ENCODE measurements around the gene TBC1D22A. TPM values are rescaled to one million over a fixed set of nuclear protein-coding genes. Genes with fewer than 3 reads are reported as not detected.

The TBC1D22A gene
- total and polyA plus RNA-seq, 2 experiments from 2014 or later = 9.6 to 13.3 TPM

DNA sequence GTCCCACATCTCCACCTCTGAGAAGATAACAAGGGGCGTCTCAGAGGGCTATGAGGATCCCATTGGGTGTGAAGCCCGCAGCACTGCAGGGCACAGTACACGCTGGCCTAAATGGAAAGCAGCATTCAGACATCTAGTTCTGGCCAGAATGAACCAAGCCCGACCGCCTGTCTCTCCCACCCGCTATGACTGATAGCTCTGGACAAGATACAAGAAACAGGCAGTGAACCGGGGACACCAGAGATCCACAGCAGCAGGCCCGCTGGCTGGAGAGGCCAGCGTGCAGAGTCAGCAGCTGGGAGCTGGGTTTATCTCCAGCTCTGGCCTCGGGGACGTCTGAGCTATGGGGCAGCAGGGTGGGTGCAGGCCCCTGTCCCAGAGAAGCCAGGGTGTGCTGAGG lies 34.0 kb upstream of the TBC1D22A start:
- H3K4me3 ChIP-seq = no peak overlapping the region
- ATAC-seq = no peak
- no peak overlapping the region for H3K27ac ChIP-seq (ENCODE audit: low read depth)
- Mint-ChIP-seq H3K4me1 (peaks cover 30% of the 10 kb centered on the region), H3K4me3 (no peak overlapping the region), H3K36me3 (ENCODE audit: low read depth) (peaks cover 3% of the 10 kb centered on the region; the same call in 1 of the 3 replicates), H3K27ac (no peak overlapping the region), H3K9me3 (no peaks in the 10 kb centered on the region), H3K27me3 (ENCODE audit: insufficient read depth, low read depth, poor library complexity) (peaks cover 12% of the 10 kb centered on the region)
- no peak overlapping the region for H3K4me2 ChIP-seq
- no peaks in the 10 kb centered on the region for H3K9me2 ChIP-seq (ENCODE audit: insufficient read depth)
- H4K20me1 ChIP-seq (replicated peaks; ENCODE audit: insufficient read depth) = peaks cover 9% of the 10 kb centered on the region
- TF ChIP-seq ZNF331 (CRISPR knock-in tag; IDR thresholded peaks at IDR 0.05; ENCODE audit: low read depth) = no peak
- TF ChIP-seq, protein P1, sequence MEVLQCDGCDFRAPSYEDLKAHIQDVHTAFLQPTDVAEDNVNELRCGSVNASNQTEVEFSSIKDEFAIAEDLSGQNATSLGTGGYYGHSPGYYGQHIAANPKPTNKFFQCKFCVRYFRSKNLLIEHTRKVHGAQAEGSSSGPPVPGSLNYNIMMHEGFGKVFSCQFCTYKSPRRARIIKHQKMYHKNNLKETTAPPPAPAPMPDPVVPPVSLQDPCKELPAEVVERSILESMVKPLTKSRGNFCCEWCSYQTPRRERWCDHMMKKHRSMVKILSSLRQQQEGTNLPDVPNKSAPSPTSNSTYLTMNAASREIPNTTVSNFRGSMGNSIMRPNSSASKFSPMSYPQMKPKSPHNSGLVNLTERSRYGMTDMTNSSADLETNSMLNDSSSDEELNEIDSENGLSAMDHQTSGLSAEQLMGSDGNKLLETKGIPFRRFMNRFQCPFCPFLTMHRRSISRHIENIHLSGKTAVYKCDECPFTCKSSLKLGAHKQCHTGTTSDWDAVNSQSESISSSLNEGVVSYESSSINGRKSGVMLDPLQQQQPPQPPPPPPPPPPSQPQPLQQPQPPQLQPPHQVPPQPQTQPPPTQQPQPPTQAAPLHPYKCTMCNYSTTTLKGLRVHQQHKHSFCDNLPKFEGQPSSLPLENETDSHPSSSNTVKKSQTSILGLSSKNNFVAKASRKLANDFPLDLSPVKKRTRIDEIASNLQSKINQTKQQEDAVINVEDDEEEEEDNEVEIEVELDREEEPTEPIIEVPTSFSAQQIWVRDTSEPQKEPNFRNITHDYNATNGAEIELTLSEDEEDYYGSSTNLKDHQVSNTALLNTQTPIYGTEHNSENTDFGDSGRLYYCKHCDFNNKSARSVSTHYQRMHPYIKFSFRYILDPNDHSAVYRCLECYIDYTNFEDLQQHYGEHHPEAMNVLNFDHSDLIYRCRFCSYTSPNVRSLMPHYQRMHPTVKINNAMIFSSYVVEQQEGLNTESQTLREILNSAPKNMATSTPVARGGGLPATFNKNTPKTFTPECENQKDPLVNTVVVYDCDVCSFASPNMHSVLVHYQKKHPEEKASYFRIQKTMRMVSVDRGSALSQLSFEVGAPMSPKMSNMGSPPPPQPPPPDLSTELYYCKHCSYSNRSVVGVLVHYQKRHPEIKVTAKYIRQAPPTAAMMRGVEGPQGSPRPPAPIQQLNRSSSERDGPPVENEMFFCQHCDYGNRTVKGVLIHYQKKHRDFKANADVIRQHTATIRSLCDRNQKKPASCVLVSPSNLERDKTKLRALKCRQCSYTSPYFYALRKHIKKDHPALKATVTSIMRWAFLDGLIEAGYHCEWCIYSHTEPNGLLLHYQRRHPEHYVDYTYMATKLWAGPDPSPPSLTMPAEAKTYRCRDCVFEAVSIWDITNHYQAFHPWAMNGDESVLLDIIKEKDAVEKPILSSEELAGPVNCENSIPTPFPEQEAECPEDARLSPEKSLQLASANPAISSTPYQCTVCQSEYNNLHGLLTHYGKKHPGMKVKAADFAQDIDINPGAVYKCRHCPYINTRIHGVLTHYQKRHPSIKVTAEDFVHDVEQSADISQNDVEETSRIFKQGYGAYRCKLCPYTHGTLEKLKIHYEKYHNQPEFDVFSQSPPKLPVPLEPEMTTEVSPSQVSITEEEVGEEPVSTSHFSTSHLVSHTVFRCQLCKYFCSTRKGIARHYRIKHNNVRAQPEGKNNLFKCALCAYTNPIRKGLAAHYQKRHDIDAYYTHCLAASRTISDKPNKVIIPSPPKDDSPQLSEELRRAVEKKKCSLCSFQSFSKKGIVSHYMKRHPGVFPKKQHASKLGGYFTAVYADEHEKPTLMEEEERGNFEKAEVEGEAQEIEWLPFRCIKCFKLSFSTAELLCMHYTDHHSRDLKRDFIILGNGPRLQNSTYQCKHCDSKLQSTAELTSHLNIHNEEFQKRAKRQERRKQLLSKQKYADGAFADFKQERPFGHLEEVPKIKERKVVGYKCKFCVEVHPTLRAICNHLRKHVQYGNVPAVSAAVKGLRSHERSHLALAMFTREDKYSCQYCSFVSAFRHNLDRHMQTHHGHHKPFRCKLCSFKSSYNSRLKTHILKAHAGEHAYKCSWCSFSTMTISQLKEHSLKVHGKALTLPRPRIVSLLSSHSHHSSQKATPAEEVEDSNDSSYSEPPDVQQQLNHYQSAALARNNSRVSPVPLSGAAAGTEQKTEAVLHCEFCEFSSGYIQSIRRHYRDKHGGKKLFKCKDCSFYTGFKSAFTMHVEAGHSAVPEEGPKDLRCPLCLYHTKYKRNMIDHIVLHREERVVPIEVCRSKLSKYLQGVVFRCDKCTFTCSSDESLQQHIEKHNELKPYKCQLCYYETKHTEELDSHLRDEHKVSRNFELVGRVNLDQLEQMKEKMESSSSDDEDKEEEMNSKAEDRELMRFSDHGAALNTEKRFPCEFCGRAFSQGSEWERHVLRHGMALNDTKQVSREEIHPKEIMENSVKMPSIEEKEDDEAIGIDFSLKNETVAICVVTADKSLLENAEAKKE (CRISPR knock-in tag; IDR thresholded peaks at IDR 0.05) = no peak
- TF ChIP-seq ZNF114 (CRISPR knock-in tag; IDR thresholded peaks at IDR 0.05) = no peak
- TF ChIP-seq, protein P2, sequence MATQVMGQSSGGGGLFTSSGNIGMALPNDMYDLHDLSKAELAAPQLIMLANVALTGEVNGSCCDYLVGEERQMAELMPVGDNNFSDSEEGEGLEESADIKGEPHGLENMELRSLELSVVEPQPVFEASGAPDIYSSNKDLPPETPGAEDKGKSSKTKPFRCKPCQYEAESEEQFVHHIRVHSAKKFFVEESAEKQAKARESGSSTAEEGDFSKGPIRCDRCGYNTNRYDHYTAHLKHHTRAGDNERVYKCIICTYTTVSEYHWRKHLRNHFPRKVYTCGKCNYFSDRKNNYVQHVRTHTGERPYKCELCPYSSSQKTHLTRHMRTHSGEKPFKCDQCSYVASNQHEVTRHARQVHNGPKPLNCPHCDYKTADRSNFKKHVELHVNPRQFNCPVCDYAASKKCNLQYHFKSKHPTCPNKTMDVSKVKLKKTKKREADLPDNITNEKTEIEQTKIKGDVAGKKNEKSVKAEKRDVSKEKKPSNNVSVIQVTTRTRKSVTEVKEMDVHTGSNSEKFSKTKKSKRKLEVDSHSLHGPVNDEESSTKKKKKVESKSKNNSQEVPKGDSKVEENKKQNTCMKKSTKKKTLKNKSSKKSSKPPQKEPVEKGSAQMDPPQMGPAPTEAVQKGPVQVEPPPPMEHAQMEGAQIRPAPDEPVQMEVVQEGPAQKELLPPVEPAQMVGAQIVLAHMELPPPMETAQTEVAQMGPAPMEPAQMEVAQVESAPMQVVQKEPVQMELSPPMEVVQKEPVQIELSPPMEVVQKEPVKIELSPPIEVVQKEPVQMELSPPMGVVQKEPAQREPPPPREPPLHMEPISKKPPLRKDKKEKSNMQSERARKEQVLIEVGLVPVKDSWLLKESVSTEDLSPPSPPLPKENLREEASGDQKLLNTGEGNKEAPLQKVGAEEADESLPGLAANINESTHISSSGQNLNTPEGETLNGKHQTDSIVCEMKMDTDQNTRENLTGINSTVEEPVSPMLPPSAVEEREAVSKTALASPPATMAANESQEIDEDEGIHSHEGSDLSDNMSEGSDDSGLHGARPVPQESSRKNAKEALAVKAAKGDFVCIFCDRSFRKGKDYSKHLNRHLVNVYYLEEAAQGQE (IDR thresholded peaks at IDR 0.05; ENCODE audit: unreplicated experiment) = no peak
- no peak for TF ChIP-seq JUNB (IDR thresholded peaks at IDR 0.05; ENCODE audit: unreplicated experiment)
- TF ChIP-seq, protein P3, sequence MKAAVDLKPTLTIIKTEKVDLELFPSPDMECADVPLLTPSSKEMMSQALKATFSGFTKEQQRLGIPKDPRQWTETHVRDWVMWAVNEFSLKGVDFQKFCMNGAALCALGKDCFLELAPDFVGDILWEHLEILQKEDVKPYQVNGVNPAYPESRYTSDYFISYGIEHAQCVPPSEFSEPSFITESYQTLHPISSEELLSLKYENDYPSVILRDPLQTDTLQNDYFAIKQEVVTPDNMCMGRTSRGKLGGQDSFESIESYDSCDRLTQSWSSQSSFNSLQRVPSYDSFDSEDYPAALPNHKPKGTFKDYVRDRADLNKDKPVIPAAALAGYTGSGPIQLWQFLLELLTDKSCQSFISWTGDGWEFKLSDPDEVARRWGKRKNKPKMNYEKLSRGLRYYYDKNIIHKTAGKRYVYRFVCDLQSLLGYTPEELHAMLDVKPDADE (IDR thresholded peaks at IDR 0.05) = no peak
- no peak for TF ChIP-seq NANOG (IDR thresholded peaks at IDR 0.05; ENCODE audit: borderline replicate concordance)
- no peak overlapping the region for H2AFZ ChIP-seq
- no peaks in the 10 kb centered on the region for H3F3A ChIP-seq (replicated peaks; ENCODE audit: low read depth)
- H3K79me2 ChIP-seq (replicated peaks; ENCODE audit: insufficient read depth) = peaks cover 43% of the 10 kb centered on the region
- H3K36me3 ChIP-seq (ENCODE audit: insufficient read depth) = no peaks in the 10 kb centered on the region
- no peaks in the 10 kb centered on the region for H3K27me3 ChIP-seq (ENCODE audit: insufficient read depth)
- no peaks in the 10 kb centered on the region; the same call in 1 of the 2 replicates for H3K4me1 ChIP-seq (ENCODE audit: insufficient read depth)
- DNase-seq (ENCODE audit: low spot score) = no peak
